ENCODE results near the gene TADA1.

DNA sequence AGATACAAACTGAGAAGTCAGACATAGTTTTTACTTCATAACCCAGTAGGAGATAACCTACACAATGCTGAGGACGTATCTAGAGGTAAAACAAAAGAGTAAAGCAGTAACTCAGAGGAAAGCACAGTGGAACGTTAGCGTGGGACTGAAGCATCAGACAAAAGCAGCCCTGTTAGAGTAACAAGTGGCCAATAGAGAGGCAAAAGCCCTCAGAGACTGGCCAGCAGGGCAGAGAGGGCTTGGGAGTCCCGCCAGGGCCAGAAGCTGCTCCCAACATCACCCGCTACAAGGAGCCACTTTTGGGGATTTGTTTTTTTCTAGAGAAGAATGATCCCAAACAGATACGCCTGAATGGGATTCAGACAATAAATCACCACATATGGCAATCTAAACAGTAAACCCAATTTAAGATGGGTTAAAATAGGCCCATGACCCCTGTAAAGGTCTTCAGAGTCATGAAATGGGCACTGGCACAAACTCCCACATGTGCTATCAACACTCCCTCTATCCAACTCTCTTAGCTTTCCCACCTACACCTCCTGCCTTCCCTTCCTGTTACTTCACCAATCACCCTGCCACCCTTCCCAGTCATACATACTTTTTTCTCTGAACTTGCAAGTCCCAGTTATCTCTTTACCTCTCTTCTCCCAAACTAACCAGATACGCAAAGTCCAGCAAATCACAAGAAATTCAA lies 17.2 kb downstream of the TADA1 start:
- TF ChIP-seq, protein P1, sequence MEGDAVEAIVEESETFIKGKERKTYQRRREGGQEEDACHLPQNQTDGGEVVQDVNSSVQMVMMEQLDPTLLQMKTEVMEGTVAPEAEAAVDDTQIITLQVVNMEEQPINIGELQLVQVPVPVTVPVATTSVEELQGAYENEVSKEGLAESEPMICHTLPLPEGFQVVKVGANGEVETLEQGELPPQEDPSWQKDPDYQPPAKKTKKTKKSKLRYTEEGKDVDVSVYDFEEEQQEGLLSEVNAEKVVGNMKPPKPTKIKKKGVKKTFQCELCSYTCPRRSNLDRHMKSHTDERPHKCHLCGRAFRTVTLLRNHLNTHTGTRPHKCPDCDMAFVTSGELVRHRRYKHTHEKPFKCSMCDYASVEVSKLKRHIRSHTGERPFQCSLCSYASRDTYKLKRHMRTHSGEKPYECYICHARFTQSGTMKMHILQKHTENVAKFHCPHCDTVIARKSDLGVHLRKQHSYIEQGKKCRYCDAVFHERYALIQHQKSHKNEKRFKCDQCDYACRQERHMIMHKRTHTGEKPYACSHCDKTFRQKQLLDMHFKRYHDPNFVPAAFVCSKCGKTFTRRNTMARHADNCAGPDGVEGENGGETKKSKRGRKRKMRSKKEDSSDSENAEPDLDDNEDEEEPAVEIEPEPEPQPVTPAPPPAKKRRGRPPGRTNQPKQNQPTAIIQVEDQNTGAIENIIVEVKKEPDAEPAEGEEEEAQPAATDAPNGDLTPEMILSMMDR (IDR thresholded peaks at IDR 0.05) = no peak
- TF ChIP-seq POLR2AphosphoS5 (IDR thresholded peaks at IDR 0.05; ENCODE audit: insufficient read depth in 1 of 2, low read depth in 1 of 2) (no peak), POLR2A (IDR thresholded peaks at IDR 0.05) (no peak)
